HG03196 (cell line): Measurements from ENCODE around the gene GUK1.
"Not testable (repeated sequence)": the region's sequence is repeated elsewhere in the genome, so short reads cannot be mapped to it uniquely, and the experiment has no call there.

Source experiments
- ATAC-seq: cut with Tn5 transposase; IDR thresholded peaks from one replicate; pipeline ENCODE4 v1.9.1; 2021; ENCODE audit not compliant: unreplicated experiment

GUK1 gene

DNA sequence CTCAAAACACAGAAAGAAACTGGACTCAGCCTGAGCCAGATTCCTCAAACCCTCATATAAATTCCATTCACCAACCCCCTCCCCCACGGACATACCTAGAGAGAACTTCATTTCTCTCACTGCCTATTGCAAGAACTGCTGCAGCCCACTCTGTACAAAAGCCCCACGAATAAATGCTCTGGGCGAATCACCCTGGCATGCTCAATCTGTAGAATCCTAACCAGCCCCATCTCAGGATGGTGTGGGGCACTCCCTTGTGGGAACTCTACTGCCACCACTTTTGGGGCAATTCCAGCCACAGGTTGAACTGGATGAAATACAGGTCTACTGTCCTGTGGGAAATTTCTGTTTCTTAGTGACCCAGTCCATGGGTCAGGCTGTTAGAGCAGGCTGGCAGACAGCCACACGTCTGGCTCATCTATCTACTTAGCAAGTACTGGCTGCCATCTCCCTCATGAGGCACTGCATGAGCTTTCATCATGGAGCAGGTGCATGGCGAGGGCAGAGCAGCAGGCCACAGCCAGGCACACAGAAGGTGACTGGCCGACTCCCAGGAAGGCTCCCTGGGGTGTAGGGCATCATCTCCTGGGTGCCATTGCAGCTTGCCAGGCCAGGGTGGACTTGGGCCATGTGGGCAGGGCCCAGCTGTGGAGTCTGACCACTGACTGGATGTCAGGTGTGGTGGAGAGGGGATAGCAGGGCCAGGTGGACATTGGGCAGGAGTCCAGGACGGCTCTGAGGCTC lies 35.4 kb upstream of the GUK1 start:
- no peak for ATAC-seq

DNA sequence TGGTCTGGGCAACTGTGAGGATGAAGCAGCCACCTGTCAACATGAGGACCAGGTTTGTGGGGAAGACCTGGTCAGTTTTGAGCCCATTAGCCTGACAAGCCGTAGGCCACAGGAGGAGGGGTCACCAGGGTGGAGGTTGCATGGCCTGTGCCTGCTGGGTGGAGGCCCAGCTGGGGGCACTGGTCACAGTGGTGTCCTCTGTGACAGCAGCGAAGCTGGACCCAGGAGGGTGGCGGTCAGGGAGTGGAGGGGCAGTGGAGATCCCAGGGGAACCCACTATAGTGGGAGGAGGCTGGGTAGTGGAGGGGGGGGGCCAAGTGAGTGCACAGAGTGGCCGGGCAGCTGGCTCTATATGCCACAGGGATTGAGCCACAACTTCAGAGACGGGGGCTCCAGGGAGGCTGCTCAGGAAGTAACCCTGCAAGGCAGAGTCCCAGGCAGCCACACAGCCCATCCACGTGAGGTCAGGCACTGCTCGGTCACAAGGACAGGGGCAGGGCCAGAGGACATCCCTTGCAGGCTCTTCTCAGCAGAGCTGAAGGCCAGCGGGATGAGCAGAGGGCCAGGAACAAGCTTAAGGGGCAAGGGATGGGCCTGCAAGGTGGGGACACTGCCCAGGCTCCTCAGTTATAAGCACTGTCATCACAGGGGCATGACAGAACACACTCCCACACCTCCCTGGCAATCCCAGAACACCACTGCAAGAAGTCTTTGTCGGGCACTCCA lies 34.6 kb upstream of the GUK1 start:
- ATAC-seq: no peak

GRCh38 chr1:228105996-228106799 lies 33.9 kb upstream of the GUK1 start:
- ATAC-seq: no peak

- ATAC-seq: no peak
Observed at GRCh38 chr1:228106800-228107054, 33.4 kb upstream of the GUK1 start.

DNA sequence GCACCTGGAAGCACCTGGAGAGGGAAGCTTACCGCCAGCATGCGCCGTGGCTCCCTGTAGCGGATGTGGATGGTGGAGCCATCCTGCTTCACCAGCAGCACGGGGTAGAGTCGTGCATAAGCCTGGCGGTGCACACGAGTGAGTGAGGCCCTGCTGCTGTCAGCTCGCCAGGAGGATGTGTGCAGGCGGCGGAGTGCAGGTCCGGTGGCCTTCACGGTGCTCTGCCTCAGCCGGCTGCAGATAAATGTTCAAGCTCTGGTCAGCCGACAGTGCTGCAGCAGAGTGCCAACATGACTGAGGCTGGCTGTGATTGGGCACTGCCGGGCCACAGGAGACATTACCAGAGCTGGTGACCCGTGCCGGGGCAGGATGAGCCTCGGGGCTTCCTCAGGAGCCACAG lies 32.4 kb upstream of the GUK1 start:
- ATAC-seq: no peak

GRCh38 chr1:228108055-228108690 lies 31.9 kb upstream of the GUK1 start:
- no peak for ATAC-seq

DNA sequence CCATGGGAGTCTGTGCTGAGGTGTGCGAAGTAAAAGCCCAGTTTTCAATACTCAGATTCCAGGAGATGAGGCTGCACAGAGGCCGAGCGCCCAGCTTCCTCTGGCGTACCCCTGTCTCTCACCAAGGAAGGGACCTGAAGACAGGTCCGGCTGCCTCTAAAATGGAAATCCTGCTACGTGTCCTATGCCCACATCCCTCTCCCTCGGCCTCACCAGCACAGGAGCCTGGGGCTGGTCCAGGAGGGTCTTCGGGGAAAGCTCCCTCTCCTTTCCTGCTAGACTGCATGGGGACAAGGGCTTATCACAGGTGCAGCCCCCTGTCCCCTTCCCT lies 31.4 kb upstream of the GUK1 start:
- peak; percentile 2 for ATAC-seq

GRCh38 chr1:228109073-228109961 lies 30.8 kb upstream of the GUK1 start, which contains the start of gene MRPL55:
TSS of gene MRPL55 (minus strand) at chr1:228109299. CDS start at chr1:228108260, 1,039 bp downstream.
- ATAC-seq: peak; percentile 88

- peak; percentile 3 for ATAC-seq
Observed at GRCh38 chr1:228109962-228110488, 30.1 kb upstream of the GUK1 start.

- no peak for ATAC-seq
Observed at GRCh38 chr1:228110556-228110955, 29.5 kb upstream of the GUK1 start.

GRCh38 chr1:228111315-228111714 lies 28.8 kb upstream of the GUK1 start:
- not testable (repeated sequence) for ATAC-seq

DNA sequence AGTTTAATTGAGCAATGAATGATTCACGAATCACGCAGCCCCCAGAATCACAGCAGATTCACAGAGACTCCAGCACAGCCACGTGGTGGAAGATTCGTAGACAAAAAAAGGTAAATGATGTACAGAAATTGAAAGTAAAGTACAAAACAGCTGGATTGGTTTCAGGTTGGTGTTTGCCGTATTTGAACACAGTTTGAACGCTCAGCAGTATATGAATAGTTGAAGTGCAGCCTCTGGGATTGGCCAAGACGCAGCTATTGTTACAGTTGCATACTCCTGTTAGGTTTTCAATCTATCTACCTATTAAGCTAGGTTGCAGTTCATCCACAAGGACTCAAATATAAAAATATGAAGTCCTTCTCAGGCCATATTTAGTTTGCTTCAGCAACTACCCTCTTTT lies 27.9 kb upstream of the GUK1 start:
- no peak for ATAC-seq

GRCh38 chr1:228112617-228113016 lies 27.5 kb upstream of the GUK1 start:
- no peak for ATAC-seq

- ATAC-seq: no peak
Observed at GRCh38 chr1:228114827-228115226, 25.3 kb upstream of the GUK1 start.

DNA sequence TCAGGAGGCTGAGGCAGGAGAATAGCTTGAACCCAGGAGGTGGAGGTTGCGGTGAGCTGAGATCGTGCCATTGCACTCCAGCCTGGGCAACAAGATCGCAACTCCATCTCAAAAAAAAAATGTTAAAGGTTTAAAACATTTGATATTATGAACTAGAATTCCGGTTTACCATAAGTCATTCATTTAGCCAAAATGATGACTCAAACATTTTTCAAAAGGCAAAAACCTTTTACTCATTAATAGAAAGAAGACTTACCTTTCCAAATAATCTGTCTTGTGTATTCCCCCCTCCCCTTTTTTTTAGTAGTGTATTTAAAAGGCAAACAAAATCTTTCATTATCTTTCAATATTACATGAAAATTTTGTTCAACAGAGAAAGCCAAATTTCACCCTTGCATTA lies 22.7 kb upstream of the GUK1 start:
- ATAC-seq: no peak

- ATAC-seq: no peak
Observed at GRCh38 chr1:228118040-228118439, 22.0 kb upstream of the GUK1 start.

- no peak for ATAC-seq
Observed at GRCh38 chr1:228120351-228120750, 19.7 kb upstream of the GUK1 start.

GRCh38 chr1:228120857-228121489 lies 19.1 kb upstream of the GUK1 start:
- ATAC-seq: no peak

DNA sequence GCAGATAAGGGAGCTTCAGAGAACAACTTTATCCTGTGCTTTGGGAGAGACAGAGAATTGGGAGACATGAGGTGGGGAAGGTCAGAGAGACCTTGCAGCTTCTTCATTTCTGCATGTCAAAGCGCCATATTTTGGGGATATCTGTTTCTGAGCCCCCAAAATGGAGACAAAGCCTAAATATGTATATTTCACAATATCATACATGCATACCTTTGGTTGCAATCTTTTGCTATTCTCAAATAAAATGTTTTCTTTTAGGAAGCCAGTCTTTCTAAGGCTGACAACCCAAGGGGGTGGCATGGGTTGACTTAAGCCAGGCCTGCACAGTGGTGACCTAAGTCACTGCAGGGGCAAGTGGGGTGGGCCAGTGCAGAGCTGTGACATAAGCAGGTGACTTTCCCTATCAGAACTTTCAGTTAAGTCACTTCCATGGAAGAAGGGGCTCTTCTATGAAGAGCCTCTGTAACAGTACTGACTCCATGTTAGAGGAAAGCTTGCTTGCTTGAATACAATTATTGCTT lies 17.1 kb upstream of the GUK1 start:
- ATAC-seq: no peak

DNA sequence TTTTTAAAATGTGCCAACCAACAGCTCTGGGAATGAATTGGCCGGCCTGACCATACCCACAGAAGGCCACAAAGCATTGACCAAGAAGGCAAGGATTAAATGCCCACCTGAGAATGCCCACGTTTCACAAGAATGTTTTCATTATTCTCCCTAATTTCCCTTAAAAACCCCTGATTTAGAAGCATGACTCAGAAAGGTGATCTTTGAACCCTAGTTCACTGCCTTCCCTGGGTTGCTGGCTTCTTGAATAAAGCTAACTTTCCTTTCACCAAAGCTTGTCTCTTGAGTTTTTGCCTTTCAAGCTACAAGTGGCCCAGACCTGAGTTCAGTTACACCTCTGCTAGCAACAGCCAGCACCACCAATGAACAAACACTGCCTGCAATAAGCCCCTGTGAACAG lies 16.6 kb upstream of the GUK1 start:
- ATAC-seq: no peak
